B cell (primary cell): ENCODE data around the gene TRIM46.

Experiments
- CTCF ChIP-seq: fragments of 200-600 bp; IDR thresholded peaks from one replicate; pipeline ENCODE4 v1.8.0; 2022; ENCODE audit warnings: antibody characterized with exemption, mild to moderate bottlenecking
- EZH2 ChIP-seq: IDR thresholded peaks from 2 replicates; pipeline ENCODE4 v1.6.1; 2012; ENCODE audit warnings: borderline replicate concordance, low read depth, mild to moderate bottlenecking, moderate library complexity, low read length; ENCODE audit not compliant: insufficient read depth, poor library complexity, severe bottlenecking

- no peak for TF ChIP-seq EZH2
- no peak for TF ChIP-seq CTCF
These were observed 7.6 kb upstream of the TRIM46 start for GRCh38 chr1:155166051-155166470.
